OCI-LY3 (cell line): ENCODE data around the gene SLC17A9.

Experiments used
- H2AFZ ChIP-seq: fragments of 200-600, 300-600 bp; shearing (Covaris generic); 2 replicates; pipeline ENCODE4 v1.6.0; 2014; ENCODE audit warnings: antibody characterized with exemption, low read depth, low read length
- H3K27ac ChIP-seq: fragments of 200-600, 300-600 bp; sonication (generic); 2 replicates; pipeline ENCODE4 v1.5.1; 2014; ENCODE audit warnings: mild to moderate bottlenecking, low read length, moderate library complexity, mixed read lengths
- H3K27me3 ChIP-seq: fragments of 200-600, 300-600 bp; sonication (generic); 2 replicates; pipeline ENCODE4 v1.6.1; 2014; ENCODE audit warnings: low read depth, low read length, mixed read lengths
- H3K36me3 ChIP-seq: fragments of 200-600, 300-600 bp; sonication (generic); replicated peaks from 2 replicates; pipeline ENCODE3; 2014; ENCODE audit warnings: low read depth, low read length, mixed read lengths
- H3K4me1 ChIP-seq: fragments of 300-600, 200-600 bp; sonication (generic); 2 replicates; pipeline ENCODE4 v1.6.1; 2014; ENCODE audit warnings: low read length, mixed read lengths
- H3K4me2 ChIP-seq: fragments of 200-600, 300-600 bp; sonication (generic); 2 replicates; pipeline ENCODE4 v1.6.1; 2014; ENCODE audit warnings: low read length, mixed read lengths
- H3K4me3 ChIP-seq: fragments of 300-600, 200-600 bp; sonication (generic); 2 replicates; pipeline ENCODE4 v1.5.1; 2014; ENCODE audit warnings: antibody characterized with exemption, mild to moderate bottlenecking, low read length, moderate library complexity
- H3K79me2 ChIP-seq: fragments of 300-600, 200-600 bp; shearing (Covaris generic); 2 replicates; pipeline ENCODE4 v1.6.1; 2014; ENCODE audit warnings: mild to moderate bottlenecking, low read length, mixed read lengths
- H3K9ac ChIP-seq: fragments of 300-600, 200-600 bp; shearing (Covaris generic); 2 replicates; pipeline ENCODE4 v1.6.0; 2014; ENCODE audit warnings: mild to moderate bottlenecking, low read length, moderate library complexity
- H3K9me3 ChIP-seq: fragments of 200-600, 300-600 bp; shearing (Covaris generic); 2 replicates; pipeline ENCODE4 v1.6.1; 2014; ENCODE audit warnings: low read length, mixed read lengths; ENCODE audit not compliant: insufficient read depth
- H4K20me1 ChIP-seq: fragments of 200-600, 300-600 bp; sonication (generic); 2 replicates; pipeline ENCODE4 v1.6.1; 2016; ENCODE audit warnings: low read length, mixed read lengths; ENCODE audit not compliant: insufficient read depth
- EZH2phosphoT487 ChIP-seq: fragments of 200-600 bp; shearing (Covaris generic); IDR thresholded peaks from 2 replicates; pipeline ENCODE4 v1.6.1; 2018; ENCODE audit warnings: antibody characterized with exemption, mixed run types, low read depth
- TF ChIP-seq, protein P1 (sequence below): fragments of 200-600, 300-600 bp; sonication (generic); IDR thresholded peaks from 2 replicates; pipeline ENCODE4 v1.5.1; 2014; ENCODE audit warnings: antibody characterized with exemption, low read length, low read depth

SLC17A9 gene

DNA sequence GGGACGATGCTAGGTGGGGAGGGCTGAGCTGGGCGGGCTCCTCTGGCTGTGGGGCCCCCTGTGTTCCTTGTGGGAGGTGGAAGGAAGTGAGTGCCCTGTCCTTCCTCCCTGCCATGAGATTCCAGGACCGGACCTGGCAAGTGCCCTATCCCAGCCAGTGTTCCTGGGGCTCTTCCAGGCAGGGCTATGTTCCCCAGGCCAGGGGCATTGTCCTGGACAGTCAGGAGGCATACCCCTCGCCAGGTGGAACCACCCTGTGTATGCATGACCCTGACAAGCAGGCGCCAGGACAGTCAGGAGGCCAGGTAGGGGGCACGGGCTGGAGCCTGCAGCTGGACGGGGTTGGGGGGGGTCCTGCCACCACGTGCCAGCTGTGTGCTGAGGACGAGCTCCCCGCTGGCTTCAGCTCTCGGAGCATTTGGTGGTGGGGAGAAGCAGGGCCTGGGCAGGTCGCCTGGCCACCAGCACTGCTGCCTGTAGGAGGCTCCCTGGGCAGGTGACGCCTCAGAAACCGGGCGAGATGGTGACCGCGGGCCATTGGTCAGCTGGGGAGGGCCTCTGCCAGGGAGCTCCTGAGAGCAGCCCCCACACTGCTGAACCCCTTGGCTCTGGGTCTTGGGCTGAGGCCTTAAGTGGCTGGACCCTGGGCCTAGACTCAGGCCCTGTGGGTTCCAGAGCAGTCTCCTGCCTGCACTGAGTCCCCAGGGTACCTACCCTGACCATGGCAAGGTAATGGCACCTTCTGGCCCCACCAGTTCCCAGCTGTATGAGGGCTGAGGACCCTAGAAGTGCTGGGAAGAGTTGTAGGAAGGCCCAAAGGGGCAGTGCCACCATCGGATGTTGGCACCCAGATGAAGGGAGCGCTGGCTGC is 694 bp downstream of the SLC17A9 start:
- Histone ChIP-seq H3K9me3 (no peaks in the 10 kb centered on the region), H3K79me2 (peaks cover 60% of the 10 kb centered on the region), H3K4me3 (peak overlapping the region; percentile 95), H3K9ac (peak overlapping the region; percentile 95), H3K36me3 (peaks cover 43% of the 10 kb centered on the region), H3K4me2 (peak overlapping the region; percentile 100), H3K27me3 (no peaks in the 10 kb centered on the region), H3K27ac (peak overlapping the region; percentile 93), H2AFZ (no peak overlapping the region), H4K20me1 (peaks cover 26% of the 10 kb centered on the region), H3K4me1 (peaks cover 19% of the 10 kb centered on the region)
- no peak for TF ChIP-seq EZH2phosphoT487
- TF ChIP-seq, protein P1, sequence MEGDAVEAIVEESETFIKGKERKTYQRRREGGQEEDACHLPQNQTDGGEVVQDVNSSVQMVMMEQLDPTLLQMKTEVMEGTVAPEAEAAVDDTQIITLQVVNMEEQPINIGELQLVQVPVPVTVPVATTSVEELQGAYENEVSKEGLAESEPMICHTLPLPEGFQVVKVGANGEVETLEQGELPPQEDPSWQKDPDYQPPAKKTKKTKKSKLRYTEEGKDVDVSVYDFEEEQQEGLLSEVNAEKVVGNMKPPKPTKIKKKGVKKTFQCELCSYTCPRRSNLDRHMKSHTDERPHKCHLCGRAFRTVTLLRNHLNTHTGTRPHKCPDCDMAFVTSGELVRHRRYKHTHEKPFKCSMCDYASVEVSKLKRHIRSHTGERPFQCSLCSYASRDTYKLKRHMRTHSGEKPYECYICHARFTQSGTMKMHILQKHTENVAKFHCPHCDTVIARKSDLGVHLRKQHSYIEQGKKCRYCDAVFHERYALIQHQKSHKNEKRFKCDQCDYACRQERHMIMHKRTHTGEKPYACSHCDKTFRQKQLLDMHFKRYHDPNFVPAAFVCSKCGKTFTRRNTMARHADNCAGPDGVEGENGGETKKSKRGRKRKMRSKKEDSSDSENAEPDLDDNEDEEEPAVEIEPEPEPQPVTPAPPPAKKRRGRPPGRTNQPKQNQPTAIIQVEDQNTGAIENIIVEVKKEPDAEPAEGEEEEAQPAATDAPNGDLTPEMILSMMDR = no peak

DNA sequence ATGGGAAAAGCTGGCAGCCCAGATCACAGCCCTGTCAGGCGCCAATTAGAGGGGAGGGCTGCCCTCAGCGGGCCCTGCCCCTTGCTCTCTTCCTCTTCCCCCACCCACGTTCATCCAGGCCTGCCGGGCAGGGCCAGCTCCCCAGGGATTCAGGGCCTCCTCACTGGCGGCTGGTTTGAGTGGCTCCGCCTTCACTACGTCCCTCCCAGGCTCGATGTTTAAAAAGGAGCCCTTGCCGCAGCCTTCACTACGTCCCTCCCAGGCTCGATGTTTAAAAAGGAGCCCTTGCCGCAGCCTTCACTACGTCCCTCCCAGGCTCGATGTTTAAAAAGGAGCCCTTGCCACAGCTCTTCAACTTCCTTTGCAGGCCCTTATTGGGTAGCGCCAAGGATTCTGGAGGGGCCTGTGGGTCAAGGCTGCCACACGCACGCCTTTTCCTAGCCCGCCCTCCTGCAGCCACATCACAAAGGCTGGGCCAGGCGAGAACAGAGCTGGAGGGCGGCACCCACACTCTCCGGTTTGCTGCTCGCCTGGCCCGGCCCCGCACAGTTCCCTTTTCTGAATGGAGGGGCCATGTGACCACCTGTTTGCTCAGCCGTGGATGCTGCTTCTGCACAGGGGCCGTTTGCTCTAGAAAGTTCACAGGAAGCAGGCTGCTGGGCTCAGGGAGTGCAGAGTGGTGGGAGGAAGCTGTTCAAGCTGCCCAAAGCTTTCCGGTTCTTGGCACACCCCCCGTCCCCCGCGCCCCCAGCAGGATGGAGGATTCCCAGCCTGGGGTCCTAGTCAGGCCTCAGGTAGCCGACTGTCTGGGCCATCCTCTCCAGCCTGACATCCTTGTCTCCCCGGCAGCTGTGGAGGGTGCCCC is 1.6 kb downstream of the SLC17A9 start:
- Histone ChIP-seq H3K79me2 (peaks cover 60% of the 10 kb centered on the region), H3K4me3 (peak overlapping the region; percentile 95), H3K4me2 (peak overlapping the region; percentile 100), H3K9me3 (no peaks in the 10 kb centered on the region), H3K36me3 (peaks cover 41% of the 10 kb centered on the region), H3K27ac (peak overlapping the region; percentile 93), H4K20me1 (peaks cover 31% of the 10 kb centered on the region), H2AFZ (no peak overlapping the region), H3K4me1 (peaks cover 19% of the 10 kb centered on the region), H3K9ac (peak overlapping the region; percentile 95), H3K27me3 (no peaks in the 10 kb centered on the region)
- TF ChIP-seq, protein P1 = no peak
- no peak for TF ChIP-seq EZH2phosphoT487

DNA sequence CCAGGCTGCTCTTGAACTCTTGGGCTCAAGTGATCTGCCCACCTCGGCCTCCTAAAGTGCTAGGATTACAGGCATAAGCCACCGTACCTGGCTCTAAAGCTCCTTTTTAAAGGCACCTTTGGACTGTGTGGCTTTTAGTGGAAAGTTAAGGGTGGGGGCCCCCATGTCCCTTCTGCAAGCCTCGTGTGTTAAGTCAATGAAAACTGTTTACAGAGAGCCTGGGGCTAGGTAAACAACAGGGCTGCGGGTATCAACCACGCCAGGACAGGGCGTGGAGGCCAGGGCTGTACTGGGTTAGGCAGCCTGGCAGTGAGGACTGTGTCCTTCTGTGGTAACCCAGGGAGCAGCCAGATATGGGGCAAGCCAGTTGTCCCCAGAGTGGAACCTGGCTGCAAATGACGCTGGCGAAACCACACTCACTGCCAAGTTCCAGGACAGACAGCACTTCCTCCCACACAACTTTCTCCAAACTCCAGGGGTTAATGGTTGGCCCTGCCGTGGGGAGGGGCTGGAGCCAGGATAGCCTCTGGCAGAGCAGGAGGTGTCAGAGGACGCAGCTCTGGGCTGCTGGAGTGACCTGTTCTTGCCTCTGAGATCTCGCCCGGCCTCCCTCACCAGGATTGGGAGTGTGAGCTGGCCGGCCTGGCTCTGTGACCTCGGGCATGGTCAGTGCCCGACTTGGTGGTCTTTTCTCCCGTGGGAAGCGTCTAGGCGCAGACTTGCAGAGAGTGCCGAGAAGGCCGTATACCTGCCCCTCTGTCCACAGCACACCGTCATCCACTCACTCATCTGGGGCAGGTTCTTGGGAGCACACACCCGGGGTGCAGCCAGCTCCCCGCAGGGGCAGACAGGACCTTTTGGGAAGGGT is 3.2 kb downstream of the SLC17A9 start:
- Histone ChIP-seq H4K20me1 (peaks cover 31% of the 10 kb centered on the region), H3K27me3 (no peaks in the 10 kb centered on the region), H2AFZ (no peak overlapping the region), H3K9me3 (no peaks in the 10 kb centered on the region), H3K36me3 (peaks cover 33% of the 10 kb centered on the region), H3K27ac (no peak overlapping the region), H3K4me2 (no peak overlapping the region), H3K4me1 (peaks cover 19% of the 10 kb centered on the region), H3K4me3 (no peak overlapping the region), H3K9ac (no peak overlapping the region), H3K79me2 (peaks cover 60% of the 10 kb centered on the region)
- TF ChIP-seq, protein P1 = no peak
- no peak for TF ChIP-seq EZH2phosphoT487
